ENCODE measurements around the gene STX4.
"Not testable (repeated sequence)": the region's sequence is repeated elsewhere in the genome, so short reads cannot be mapped to it uniquely, and the experiment has no call there.

DNA sequence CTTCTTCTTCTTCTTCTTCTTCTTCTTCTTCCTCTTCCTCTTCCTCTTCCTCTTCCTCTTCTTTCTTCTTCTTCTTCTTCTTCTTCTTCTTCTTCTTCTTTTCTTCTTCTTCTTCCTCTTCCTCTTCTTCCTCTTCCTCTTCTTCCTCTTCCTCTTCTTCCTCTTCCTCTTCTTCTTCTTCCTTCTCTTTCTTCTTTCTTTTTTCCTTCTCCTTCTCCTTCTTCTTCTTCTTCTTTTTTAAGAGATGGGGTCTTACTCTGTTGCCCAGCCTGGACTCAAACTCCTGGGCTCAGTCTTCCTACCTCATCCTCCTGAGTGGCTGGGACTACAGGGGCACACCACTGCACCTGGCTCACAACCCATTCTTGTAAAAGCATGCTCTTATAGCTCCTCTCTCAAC is 20.1 kb upstream of the STX4 start:
- TF ChIP-seq, protein P1, sequence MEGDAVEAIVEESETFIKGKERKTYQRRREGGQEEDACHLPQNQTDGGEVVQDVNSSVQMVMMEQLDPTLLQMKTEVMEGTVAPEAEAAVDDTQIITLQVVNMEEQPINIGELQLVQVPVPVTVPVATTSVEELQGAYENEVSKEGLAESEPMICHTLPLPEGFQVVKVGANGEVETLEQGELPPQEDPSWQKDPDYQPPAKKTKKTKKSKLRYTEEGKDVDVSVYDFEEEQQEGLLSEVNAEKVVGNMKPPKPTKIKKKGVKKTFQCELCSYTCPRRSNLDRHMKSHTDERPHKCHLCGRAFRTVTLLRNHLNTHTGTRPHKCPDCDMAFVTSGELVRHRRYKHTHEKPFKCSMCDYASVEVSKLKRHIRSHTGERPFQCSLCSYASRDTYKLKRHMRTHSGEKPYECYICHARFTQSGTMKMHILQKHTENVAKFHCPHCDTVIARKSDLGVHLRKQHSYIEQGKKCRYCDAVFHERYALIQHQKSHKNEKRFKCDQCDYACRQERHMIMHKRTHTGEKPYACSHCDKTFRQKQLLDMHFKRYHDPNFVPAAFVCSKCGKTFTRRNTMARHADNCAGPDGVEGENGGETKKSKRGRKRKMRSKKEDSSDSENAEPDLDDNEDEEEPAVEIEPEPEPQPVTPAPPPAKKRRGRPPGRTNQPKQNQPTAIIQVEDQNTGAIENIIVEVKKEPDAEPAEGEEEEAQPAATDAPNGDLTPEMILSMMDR (IDR thresholded peaks at IDR 0.05) = not testable (repeated sequence)
- TF ChIP-seq, protein P2, sequence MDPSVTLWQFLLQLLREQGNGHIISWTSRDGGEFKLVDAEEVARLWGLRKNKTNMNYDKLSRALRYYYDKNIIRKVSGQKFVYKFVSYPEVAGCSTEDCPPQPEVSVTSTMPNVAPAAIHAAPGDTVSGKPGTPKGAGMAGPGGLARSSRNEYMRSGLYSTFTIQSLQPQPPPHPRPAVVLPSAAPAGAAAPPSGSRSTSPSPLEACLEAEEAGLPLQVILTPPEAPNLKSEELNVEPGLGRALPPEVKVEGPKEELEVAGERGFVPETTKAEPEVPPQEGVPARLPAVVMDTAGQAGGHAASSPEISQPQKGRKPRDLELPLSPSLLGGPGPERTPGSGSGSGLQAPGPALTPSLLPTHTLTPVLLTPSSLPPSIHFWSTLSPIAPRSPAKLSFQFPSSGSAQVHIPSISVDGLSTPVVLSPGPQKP (IDR thresholded peaks at IDR 0.05; ENCODE audit: low read depth, low read length) = not testable (repeated sequence)
- not testable (repeated sequence) for TF ChIP-seq CHD4 (IDR thresholded peaks at IDR 0.05; ENCODE audit: borderline replicate concordance); EP300 (IDR thresholded peaks at IDR 0.05); RCOR1 (IDR thresholded peaks at IDR 0.05; ENCODE audit: low read depth, low read length)

Data from A549 (cell line).